Measurements from ENCODE around the gene PPM1N. TPM values are rescaled to one million over a fixed set of nuclear protein-coding genes. Genes with fewer than 3 reads are reported as not detected.

Gene PPM1N
- total and polyA plus RNA-seq, 12 donors = 0.33 to 3.7 (median 1.6) TPM; not detected in 2

DNA sequence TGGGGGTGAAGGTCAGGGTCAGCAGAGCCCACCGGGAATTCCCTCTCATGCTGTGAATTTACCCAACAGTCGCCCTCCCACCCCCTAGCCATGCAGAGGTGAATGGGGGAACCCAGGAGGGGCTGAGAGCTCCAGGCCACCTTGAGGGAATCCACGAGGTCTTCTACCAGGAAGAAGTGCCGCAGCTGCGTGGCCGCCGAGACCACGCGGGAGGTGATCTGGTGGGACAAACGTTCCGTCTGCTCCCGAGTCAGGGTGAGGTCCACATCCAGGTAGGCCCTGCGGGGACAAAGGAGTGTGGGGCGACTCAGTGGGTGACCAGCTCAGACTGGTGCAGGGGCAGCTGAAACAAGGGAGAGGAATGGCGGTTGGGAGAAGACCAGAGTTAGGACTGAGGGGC is 9.5 kb upstream of the PPM1N start:
- no peaks in the 10 kb centered on the region for H3K4me1 ChIP-seq (replicated peaks in 1 of 2)
- no peaks in the 10 kb centered on the region for H3K36me3 ChIP-seq (replicated peaks in 1 of 2)
- TF ChIP-seq, protein P1, sequence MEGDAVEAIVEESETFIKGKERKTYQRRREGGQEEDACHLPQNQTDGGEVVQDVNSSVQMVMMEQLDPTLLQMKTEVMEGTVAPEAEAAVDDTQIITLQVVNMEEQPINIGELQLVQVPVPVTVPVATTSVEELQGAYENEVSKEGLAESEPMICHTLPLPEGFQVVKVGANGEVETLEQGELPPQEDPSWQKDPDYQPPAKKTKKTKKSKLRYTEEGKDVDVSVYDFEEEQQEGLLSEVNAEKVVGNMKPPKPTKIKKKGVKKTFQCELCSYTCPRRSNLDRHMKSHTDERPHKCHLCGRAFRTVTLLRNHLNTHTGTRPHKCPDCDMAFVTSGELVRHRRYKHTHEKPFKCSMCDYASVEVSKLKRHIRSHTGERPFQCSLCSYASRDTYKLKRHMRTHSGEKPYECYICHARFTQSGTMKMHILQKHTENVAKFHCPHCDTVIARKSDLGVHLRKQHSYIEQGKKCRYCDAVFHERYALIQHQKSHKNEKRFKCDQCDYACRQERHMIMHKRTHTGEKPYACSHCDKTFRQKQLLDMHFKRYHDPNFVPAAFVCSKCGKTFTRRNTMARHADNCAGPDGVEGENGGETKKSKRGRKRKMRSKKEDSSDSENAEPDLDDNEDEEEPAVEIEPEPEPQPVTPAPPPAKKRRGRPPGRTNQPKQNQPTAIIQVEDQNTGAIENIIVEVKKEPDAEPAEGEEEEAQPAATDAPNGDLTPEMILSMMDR (IDR thresholded peaks at IDR 0.05) = no peak
- TF ChIP-seq POLR2A (IDR thresholded peaks at IDR 0.05) = no peak
- H3K9me3 ChIP-seq (replicated peaks in 1 of 3) = no peaks in the 10 kb centered on the region
- intact Hi-C loops (cut with DNase I) = no loop called here
- DNase-seq = no peak
- H3K27ac ChIP-seq = no peak overlapping the region
- H3K27me3 ChIP-seq = no peaks in the 10 kb centered on the region
- no peak overlapping the region for H3K4me3 ChIP-seq
- 85 to 89% (median 85%) methylated on average over 15 of the region's 15 CpGs for WGBS, 4 donors

DNA sequence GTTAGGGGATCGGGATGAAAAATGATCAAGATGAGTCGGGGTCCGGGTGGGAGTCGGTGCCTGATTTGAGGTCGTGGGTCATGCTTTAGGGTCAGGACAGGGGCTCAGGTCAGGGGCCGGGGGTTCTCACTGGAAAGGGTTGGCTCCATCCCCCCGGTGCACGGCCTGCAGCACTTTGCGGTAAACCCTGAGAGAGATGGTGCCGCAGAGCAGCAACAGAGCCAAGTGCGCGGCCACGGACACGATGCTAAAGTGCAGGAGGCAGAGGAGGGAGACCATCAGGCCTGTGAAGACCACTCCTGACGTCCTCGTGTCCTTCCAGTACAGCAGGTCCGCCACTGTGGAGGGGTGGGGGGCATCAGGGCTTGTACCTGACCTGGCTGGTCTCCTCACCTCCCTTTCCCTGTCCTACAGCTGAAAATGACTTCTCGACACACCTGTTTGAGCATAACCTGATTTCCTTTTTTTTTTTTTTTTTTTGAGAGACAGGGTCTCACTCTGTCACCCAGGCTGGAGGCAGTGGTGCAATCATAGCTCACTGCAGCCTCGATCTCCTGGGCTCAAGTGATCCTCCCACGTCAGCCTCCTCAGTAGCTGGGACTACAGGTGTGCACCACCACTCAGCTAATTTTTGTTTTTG is 8.9 kb upstream of the PPM1N start:
- no peak for DNase-seq
- Histone ChIP-seq H3K36me3 (replicated peaks in 1 of 2) (no peaks in the 10 kb centered on the region), H3K4me3 (no peak overlapping the region), H3K27ac (no peak overlapping the region), H3K9me3 (replicated peaks in 1 of 3) (no peaks in the 10 kb centered on the region), H3K27me3 (no peaks in the 10 kb centered on the region), H3K4me1 (replicated peaks in 1 of 2) (no peaks in the 10 kb centered on the region)
- 86 to 92% (median 87%) methylated on average over 20 of the region's 20 CpGs for WGBS, 4 donors
- no peak for TF ChIP-seq POLR2A (IDR thresholded peaks at IDR 0.05)
- TF ChIP-seq, protein P1 (IDR thresholded peaks at IDR 0.05) = no peak
- intact Hi-C loops (cut with DNase I) = no loop called here

DNA sequence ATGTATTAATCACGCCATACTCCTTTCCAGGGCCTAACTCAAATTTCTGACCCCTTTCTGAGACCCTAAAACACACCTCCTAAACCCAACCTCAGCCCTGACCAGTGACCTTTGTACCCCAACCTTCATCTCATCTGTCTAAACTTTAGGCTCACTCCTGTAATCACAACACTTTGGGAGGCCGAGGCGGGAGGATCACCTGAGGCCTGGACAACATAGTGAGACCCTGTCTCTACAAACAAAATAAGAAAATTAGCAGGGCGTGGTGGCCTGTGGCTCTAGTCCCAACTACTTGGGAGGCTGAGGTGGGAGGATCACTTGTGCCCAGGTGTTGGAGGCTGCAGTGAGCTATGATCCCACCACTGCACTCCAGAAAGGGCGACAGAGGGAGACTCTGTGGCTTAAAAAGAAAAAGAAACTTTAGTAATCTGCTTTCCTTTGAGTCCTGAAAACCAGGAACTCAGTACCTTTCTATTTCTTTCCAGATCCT is 6.1 kb upstream of the PPM1N start:
- no peak for TF ChIP-seq POLR2A (IDR thresholded peaks at IDR 0.05)
- TF ChIP-seq, protein P1 (IDR thresholded peaks at IDR 0.05) = no peak
- intact Hi-C loops (cut with DNase I) = no loop called here
- Histone ChIP-seq H3K36me3 (replicated peaks in 1 of 2) (no peaks in the 10 kb centered on the region), H3K4me1 (replicated peaks in 1 of 2) (peaks cover 1 to 8% of the 10 kb centered on the region in 2 donors), H3K4me3 (peak overlapping the region in 2 of 4 donors; percentile 59 to 73), H3K27me3 (no peaks in the 10 kb centered on the region), H3K9me3 (replicated peaks in 1 of 3) (no peaks in the 10 kb centered on the region), H3K27ac (no peak overlapping the region)
- no peak for DNase-seq
- WGBS, 4 donors = 84 to 90% (median 87%) methylated on average over 5 of the region's 5 CpGs

DNA sequence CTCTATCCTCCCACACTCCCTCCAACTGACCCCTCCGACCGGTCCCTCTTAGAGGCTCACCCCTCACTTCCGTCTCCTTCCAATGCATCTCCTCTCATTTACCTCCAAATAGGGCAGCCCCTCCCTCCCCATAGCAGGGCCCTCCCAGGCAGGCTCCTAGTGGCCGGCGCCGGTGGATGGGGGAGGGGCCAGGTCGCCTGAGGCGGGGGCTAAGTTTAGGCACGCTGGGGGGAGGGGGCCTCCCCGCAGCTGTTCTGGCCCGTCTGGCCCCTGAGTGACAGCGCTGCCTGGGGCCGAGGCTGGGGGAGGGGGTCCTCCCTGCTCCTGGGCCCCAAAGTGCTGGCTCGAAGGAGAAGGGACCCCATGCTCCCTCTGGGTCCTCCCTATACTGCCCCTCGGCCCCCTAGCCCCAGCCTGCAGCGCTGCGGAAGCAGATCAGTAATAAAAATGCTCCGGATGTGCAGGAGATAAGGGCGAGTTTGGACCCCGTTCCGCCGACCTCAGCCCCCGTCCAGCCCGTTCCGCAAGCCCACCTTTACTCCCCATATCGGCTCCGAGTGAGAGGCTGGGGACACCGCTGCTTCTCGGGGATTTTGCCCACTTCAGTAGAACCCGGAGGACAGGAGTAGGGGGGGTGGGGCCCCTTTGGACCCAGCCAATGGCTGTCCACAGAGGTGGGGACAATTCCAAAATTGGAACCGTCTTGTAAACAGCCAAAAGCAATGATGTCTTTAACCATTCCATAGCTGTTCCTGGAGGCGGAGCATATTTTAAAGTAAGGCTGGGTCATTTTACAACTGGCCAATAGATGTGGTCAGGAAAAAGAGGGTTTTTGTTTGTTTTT is 5.4 kb upstream of the PPM1N start:
- 5 to 15% (median 6%) methylated on average over 11 to 32 of the region's 32 CpGs for WGBS, 4 donors
- DNase-seq = peak in 5 of 7 donors; percentile 59 to 73 (median 67)
- no peak for TF ChIP-seq POLR2A (IDR thresholded peaks at IDR 0.05)
- TF ChIP-seq, protein P1 (IDR thresholded peaks at IDR 0.05) = no peak
- Histone ChIP-seq H3K36me3 (replicated peaks in 1 of 2) (no peaks in the 10 kb centered on the region), H3K9me3 (replicated peaks in 1 of 3) (no peaks in the 10 kb centered on the region), H3K27ac (peak overlapping the region in 1 of 5 donors; percentile 50), H3K4me3 (peak overlapping the region in 3 of 4 donors; percentile 59 to 73 (median 73)), H3K4me1 (replicated peaks in 1 of 2) (peaks cover 4 to 8% of the 10 kb centered on the region in 2 donors), H3K27me3 (no peaks in the 10 kb centered on the region)
- intact Hi-C loops (cut with DNase I) = no loop called here
